HUDEP-2 (cell line): Measurements from ENCODE around the gene PSG6.
"Not testable (repeated sequence)": the region's sequence is repeated elsewhere in the genome, so short reads cannot be mapped to it uniquely, and the experiment has no call there.

Source experiments
- DNase-seq, 76 experiments: peaks; one replicate each; lab custom pipeline; 2025; ENCODE audit not compliant: unreplicated experiment in 76 of 76; lab: John Stamatoyannopoulos, UW

The PSG6 gene

DNA sequence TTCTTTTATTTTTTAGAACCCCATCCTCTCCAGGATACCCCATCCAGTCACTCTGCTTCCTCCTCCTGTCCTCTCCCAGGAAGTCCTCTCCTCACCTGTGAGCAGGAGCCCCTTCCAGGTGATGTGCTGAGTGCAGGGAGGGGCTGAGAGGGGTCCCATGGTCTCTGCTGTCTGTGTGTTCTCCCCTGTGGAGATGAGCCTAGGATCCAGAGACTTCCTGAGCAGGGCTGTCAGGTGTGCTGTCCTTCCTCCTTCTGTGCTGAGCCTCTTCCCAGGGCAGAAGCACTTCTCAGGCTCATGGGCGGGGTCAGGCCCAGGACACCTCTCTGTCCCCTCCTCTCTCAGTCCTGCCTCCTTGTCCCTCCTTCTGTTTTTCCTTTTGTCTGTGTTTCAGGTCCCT lies at the start of gene PSG6:
Gene PSG6 (minus strand): TSS at position 261 of the 400 bp plus-strand sequence. CDS start 102 bp downstream, at position 159.
- DNase-seq, result not testable (repeated sequence)

DNA sequence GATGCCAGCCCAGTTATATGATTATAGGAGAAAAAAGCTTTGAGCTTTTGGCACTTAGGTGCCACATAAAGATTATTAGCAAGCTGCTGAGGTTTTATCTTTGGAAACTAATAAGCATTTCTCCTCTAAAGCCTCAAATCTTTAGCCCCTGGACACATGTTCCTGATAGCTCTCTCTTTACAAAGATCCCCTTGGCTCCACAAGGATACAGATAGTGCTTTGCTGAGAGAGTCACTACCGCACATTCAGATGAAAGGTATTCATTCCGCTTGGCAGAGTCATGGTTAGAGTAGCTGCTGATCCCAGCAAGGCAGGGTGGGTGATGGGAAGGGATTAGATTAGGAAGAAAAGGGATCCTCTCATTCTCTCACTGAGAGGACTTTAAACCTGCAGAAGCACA lies 47.5 kb upstream of the PSG6 start:
- no peak for DNase-seq

DNA sequence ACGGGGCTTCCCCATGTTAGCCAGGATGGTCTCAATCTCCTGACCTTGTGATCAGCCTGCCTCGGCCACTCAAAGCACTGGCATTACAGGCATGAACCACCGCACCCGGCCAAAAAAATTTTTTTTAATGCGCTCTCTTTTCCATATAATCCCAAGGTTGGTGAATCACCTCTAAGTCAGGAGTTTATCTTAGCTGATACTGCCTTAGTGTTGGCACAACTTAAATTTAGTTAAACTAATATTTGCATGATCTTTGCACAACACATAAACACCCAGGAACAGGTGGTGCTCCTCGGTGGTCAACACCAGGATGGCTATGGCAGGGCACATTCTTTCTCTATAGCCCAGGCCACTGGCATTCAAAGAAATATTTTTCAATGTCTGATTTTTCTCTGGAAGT lies 43.4 kb upstream of the PSG6 start:
- DNase-seq, result no peak

DNA sequence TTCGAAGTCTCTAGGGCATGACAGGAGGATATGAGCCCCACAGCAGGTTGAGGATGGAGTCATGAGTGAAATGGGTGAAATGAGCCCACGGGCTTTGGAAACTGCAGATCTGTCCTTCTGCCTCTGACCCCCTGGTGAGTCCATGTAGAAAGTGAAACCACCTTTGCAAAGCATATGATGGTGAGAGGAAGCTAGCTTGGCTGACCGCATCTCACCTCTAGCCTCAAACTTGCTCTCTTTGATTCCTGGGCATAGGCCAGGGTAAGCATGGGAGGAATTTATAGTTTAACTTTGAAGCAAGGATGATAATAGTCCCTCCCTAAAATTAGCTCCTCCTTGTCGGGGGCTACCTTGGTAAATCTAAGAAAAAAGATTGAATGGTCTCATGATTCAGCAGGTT lies 34.4 kb upstream of the PSG6 start:
- DNase-seq, result not testable (repeated sequence)

DNA sequence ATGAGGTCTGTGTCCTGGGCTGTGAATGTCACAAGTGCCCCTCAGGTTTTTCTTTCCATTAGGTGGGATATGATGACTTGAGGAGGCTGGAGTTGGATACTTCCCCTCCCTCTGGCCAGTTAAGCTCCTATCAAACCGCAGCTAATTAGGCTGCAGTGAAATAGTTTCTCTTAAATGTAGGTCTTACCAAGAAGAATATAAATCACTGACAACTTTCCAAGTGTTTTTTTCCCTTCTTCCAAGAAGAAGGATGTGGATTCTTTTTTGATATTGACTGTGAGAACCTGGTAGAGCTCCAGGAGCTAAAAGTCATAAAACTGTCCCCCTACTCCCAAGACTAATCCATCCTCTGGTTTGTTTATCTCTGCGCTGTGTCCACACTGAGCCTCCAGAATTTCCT lies 33.8 kb upstream of the PSG6 start:
- DNase-seq, result not testable (repeated sequence)

DNA sequence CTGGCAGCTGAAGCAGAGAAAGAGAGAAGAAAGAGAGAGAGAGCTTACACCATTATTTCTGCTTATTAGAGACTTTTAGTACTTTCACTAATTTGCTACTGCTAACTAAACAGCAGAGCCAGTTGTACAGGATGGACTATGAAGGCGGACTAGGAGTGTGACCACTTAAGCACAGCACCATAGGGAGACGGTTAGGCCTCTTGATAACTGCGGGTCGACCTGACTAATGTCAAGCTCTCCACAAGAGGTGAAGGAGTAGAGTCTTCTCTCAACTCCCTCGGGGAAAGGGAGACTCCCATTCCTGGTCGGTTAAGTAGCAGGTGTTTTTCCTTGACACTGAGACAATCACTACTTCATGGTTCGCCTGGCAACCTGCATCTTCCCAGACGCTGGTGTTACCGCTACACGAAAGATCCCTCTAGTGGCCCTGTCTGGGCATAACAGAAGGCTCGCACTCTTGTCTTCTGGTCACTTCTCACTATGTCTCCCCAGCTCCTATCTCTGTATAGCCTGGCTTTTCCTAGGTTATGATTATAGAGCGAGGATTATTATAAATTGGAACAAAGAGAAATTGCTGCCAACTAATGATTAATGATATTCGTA lies 24.6 kb upstream of the PSG6 start:
- DNase-seq, result peak in 21 of 76 experiments; percentile 4 to 42 (median 15)

DNA sequence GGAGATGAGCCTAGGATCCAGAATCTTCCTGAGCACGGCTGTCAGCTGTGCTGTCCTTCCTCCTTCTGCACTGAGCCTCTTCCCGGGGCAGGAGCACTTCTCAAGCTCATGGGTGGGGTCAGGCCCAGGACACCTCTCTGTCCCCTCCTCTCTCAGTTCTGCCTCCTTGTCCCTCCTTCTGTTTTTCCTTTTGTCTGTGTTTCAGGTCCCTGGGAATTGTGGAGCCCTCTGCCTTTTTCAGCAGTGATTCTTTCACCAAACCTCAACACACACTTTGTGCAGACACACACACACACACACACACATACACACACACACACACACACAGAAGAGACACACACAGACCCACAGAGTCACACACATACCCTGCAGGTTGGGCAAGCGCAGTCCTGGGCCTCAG lies 19.4 kb upstream of the PSG6 start, which contains the start of gene PSG7:
Gene PSG7 (minus strand): TSS at position 101 of the 400 bp plus-strand sequence. CDS start 131 bp downstream, outside the sequence.
- not testable (repeated sequence) for DNase-seq

DNA sequence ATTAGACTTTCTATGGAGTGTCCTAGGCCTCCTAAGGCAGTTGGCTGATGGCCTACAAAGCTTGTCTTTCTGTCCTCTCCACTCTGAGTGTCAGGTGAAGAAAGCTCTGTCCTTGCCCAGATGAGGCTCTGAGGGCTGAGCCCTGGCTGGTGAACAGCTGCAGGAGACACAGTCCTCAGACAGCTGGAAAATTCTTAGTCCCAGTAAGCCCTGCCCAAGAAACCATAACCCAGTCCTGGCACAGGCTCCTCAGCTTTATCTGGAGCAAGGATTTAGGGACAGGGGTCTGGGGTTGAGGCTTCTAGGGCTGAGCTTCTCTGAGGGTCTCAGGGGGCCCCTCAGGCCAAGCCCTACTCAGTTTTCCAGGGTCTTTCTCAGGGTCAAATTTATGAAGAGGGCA lies 17.0 kb upstream of the PSG6 start:
- DNase-seq, result not testable (repeated sequence)

DNA sequence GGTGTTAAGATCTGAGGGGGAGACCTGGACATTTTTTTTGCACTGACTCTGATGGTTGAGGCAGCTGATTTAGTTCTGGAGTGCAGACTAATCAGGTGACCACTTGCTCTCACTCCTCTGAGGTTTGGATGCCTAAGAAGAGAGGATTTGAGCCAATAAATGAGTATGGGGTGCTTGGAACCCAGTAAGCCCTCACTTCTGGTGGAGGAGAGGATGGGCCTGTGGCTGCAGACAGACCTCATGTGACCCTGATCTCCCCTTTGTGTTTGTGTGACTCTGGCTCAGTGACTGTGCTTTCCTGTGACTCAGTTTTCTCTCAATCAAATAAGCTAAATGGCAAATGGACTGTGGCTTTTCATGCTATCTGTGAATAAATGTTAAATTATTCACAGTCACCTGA lies 16.5 kb upstream of the PSG6 start:
- DNase-seq, result not testable (repeated sequence)

DNA sequence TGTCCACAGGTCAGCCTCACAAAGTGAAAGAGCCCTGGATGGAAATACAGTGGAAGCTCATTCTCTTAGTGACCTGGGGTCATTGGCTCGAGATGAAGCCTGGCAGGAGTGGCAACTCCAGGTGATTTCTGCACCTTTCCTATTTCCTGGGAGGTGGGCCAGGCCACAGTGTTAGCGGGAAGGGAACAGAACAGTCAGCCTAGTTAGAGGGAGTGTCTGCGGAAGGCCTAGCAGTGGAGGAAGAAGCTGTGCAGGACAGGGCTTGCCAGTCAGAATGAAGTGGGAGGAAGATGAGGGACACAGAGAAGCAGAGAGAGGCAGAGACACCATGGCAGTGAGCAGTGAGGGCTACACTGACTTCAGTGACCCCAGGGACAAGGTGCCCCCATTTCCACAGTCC lies 15.7 kb upstream of the PSG6 start:
- DNase-seq, result not testable (repeated sequence)

DNA sequence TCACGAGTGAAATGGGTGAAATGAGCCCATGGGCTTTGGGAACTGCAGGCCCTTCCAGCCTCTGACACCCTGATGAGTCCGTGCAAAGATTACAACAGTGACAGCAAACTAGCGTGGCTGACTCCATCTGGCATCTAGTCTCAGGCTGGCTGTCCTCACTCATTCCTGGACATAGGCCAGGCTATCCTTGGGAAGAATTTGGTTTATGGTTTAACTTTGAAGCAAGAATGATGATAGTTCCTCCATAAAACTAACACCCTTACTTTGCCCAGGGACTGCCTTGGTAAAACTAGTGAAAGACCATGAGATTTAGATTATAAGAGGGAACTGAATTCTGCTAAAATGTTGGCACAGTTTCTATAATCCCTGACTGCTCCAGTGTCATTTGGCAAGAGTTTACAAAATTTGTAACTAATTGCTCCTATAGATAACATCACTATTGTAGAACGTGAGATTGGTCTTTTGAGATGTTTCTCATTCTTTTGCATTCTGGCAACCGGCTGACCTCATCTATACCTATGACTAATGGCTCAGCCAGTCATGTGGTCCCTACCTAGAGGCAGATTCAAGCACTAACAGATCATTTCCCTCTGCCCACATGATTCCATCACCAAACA lies 14.9 kb upstream of the PSG6 start:
- DNase-seq, result not testable (repeated sequence)

DNA sequence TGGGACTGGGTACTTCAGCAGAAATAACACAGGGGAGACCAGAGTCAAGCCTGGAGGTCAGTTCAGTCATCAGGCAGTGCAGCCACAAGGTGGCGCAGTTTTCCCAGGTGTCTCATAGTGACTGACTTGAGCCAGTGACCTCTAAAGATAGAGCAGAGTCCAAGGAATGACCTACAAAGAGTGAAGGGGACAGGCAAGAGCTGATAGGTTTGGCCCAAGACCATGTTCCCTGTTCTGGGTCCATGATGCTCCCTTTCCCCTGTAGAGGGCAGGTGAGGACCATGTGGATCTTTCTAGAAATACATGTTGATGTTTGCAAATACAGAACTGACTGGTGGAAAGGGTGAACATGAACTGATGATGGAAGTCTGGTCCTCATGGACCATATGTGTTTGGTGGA lies 12.5 kb upstream of the PSG6 start:
- DNase-seq, result peak in 28 of 76 experiments; percentile 15 to 72 (median 40)

DNA sequence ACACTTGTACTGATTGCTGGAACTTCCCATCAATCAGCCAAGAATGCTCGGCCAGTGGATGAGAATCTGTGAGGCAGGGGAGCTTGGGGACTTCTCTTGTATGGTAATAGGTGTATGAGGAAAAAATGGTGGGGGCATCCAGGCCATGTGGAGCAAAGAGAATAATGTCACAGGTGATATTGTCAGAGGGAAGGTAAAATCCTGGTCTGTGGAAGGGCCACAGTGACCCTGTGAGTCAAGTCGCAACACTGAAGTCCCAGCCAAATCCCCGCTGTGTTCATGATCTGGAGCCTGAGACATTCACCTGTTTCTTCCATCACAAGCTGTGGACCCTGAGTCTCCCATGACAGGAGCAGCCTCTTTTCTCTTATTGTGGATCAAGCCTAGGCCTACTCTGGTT lies 11.2 kb upstream of the PSG6 start:
- no peak for DNase-seq

DNA sequence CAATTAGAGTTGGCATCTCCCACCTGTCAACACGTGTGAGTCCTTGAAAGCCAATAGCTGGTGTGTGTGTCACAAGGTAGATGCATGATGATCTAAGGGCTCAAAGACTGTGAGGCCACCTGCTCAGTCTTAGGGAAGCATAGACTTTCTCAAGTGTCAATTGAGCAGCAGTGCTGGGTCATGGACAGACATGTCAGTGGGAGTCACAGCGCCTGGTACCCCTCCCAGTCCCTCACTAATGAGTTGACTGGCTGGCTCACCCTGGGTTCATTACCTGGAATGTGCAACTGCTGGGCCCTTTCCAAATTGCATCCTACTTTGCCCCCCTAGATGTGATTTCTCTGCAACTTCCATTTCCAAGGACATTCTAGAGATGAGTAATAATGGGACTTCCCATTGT lies 9.1 kb upstream of the PSG6 start:
- no peak for DNase-seq

DNA sequence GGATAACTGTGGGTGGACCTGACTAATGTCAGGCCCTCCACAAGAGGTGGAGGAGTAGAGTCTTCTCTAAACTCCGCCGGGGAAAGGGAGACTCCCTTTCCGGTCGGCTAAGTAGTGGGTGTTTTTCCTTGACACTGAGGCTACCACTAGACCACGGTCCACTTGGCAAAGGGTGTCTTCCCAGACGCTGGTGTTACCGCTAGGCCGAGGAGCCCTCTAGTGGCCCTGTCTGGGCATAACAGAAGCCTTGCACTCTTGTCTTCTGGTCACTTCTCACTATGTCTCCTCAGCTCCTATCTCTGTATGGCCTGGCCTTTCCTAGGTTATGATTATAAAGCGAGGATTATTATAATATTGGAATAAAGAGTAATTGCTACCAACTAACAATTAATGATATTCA lies 5.4 kb upstream of the PSG6 start:
- peak in 45 of 76 experiments; percentile 2 to 74 (median 28) for DNase-seq

DNA sequence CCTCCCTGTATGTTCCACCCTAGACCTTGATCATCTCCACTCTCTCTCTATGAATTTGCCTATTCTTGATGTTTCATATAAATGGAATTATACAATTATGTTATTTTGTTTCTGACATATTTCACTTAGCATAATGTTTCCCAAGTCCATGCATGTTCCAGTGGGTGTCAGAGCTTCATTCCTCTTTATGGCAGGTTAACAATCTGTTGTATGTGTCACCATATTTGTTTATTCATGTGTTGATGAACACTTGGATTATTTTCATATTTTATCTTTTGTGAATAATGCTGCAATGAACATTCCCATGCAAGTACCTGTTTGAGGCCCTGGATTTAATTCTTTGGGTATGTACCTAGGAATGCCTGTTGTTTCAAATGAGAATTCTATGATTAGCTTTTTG lies 3.3 kb upstream of the PSG6 start:
- DNase-seq, result not testable (repeated sequence)

DNA sequence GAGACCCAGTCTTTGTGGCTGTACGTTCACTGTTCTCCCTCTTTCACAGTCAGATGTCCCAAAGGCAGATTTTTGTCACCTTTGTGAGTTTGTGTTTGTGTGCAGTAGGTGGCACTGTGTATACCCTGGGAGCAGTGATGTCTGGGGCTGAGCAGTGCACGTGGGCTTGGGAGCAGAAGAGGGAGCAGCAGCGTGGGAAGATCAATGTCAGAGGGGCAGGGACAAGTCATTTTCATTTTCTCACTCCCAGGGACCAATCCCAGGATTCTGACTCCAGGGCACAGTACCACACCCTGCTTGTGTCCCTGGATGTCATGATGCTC lies 2.0 kb upstream of the PSG6 start:
- DNase-seq, result peak in 1 of 76 experiments; percentile 23

DNA sequence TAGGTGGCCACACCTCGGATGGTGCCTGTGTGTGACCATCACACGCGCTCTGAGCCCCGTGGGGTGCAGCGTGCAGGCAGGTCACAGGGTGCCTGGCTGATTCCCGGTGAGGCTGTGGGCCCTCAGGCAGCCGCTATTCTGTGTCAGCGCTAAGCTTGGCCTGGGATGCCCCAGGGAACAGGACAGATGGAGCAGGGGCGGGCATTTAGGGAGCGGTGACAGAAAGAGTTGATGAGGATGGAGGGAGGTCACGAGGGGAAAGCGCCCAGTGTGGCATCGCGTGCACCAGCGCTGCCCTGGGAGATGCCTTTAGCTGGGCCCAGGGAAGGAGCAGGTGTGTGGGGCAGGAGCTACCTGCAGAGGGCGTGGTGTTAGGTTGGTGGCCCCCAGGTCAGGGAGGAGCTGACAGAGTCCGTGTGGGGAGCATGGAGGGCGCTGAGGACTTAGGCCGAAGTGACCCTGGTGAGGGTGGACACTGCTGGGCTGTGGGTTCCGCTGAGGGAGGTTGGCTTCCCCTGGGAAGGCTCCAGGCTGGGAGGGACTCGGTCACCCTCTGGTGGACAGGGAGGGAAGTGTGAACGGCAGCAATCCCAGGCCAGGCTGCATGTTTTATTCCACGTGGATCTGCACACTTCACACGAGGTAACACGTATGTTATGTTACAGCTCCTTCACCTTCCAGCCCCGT lies 1.5 kb upstream of the PSG6 start:
- DNase-seq, result peak in 2 of 76 experiments; percentile 4 to 17

DNA sequence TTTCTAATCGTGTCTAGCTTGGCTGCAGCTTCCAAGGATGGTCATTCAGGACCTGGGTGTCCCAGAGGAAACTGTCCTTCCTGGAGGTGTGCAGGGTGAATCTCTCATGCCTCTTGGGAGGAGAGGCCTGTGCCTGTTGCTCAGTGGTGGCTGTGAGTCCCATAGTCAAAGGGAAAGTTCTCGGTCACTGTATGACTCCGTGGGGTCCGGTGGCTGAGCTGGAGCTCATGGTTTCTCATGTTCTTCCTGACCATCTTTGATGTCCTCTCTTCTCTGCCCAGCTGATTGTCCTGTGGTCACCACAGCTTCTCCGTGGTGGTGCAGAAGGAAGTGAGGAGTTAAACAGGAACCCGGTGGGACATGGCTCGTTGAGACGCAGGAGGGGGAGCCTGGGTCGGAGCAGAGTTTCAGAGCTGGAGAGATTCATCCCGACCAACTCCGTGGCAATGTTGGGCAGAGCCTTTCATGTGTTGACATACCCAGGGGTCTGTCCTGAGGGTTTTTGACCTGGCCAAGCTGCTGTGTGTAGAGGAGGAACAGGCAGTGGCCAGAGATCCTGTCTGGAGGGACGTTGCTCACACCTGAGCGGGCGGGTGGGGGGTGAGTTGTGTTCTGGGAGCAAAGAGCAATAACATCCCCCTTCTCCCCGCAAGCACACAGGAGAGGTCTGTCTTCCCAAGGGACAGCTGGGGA lies 829 bp upstream of the PSG6 start:
- DNase-seq, result not testable (repeated sequence)

DNA sequence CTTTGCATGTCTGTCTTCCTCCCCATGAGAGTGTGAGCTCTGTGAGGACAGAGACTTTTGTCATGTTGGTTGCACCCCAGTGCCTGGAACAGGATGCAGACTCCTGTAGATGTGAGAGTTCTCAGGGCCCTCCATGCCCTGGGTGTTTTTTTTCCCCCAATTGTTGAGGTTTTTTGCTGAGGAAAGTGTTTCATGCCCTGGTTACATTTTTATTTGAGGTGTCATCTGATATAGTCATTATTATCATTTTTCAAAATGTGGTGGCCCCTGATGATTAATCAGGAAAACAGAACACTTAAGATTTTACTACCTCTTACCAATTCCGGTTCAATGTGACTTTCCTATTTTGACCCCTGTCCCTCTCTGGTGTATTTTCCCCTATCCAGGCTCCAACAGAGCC lies 763 bp downstream of the PSG6 start:
- DNase-seq, result not testable (repeated sequence)

DNA sequence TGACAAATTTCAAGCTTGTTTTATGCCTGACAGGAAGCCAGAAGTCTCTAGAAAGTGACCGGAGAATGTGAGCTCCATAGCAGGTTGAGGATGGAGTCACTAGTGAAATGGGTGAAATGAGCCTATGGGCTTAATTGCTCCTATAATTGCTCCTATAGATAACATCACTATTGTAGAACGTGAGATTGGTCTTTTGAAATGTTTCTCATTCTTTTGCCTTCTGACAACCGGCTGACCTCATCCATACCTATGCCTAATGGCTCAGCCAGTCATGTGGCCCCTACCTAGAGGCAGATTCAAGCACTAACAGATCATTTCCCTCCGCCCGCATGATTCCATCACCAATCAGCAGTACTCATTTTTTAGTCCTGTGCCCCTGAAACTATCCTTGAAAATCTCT lies 4.2 kb downstream of the PSG6 start:
- DNase-seq, result not testable (repeated sequence)
